HCT116 (cell line): ENCODE data around the gene MAP3K6. TPM values are rescaled to one million over a fixed set of nuclear protein-coding genes. Genes with fewer than 3 reads are reported as not detected.

Experiments
- CEBPB ChIP-seq: IDR thresholded peaks from 2 replicates; pipeline ENCODE4 v1.6.1; 2012; ENCODE audit warnings: low read depth
- CTCF ChIP-seq, 3 experiments: fragments of 200-600 bp in 1 of 3; sonication (generic) in 1 of 3; IDR thresholded peaks in 2 of 3; conservative IDR thresholded peaks in 1 of 3; 2 replicates each; pipeline ENCODE4 v1.5.1; 2012 to 2017; ENCODE audit warnings: low read depth in 2 of 3, low read length in 2 of 3, antibody characterized with exemption in 1 of 3, borderline replicate concordance in 1 of 3, control low read depth in 1 of 3, mild to moderate bottlenecking in 1 of 3, mixed read lengths in 1 of 3, mixed run types in 1 of 3, moderate library complexity in 1 of 3; ENCODE audit not compliant: insufficient read depth in 1 of 3
- EGR1 ChIP-seq: IDR thresholded peaks from 2 replicates; pipeline ENCODE4 v1.6.1; 2012; ENCODE audit warnings: low read depth
- EZH2 ChIP-seq: fragments of 200-600 bp; sonication (generic); IDR thresholded peaks from 2 replicates; pipeline ENCODE4 v1.6.1; 2017; ENCODE audit warnings: antibody characterized with exemption, mixed run types
- EZH2phosphoT487 ChIP-seq: fragments of 200-600 bp; IDR thresholded peaks from 2 replicates; pipeline ENCODE4 v1.6.1; 2018; ENCODE audit warnings: antibody characterized with exemption, borderline replicate concordance
- POLR2A ChIP-seq: IDR thresholded peaks from 2 replicates; pipeline ENCODE4 v1.7.0; 2011; ENCODE audit warnings: borderline replicate concordance; ENCODE audit not compliant: insufficient read depth, insufficient read length; ENCODE audit errors: extremely low read depth
- RAD21 ChIP-seq: IDR thresholded peaks from 2 replicates; pipeline ENCODE4 v1.6.1; 2012; ENCODE audit warnings: low read depth, mild to moderate bottlenecking
- REST ChIP-seq: IDR thresholded peaks from 2 replicates; pipeline ENCODE4 v1.6.1; 2012; ENCODE audit warnings: low read depth
- SP1 ChIP-seq: IDR thresholded peaks from 2 replicates; pipeline ENCODE4 v1.6.1; 2012; ENCODE audit warnings: low read depth
- TCF7L2 ChIP-seq: IDR thresholded peaks from 2 replicates; pipeline ENCODE4 v1.7.0; 2011; ENCODE audit warnings: borderline replicate concordance, inconsistent platforms; ENCODE audit not compliant: insufficient read depth, insufficient read length; ENCODE audit errors: extremely low read depth
- YY1 ChIP-seq: IDR thresholded peaks from 2 replicates; pipeline ENCODE4 v1.6.1; 2011; ENCODE audit warnings: low read length, low read depth, moderate library complexity, mild to moderate bottlenecking; ENCODE audit not compliant: insufficient replicate concordance; ENCODE audit errors: extremely low read depth
- total RNA-seq: library from RNA; stranded (reverse); gene quantifications from one replicate; pipeline ENCODE4 v1.2.1, GENCODE V29; 2021; ENCODE audit not compliant: unreplicated experiment

MAP3K6 gene
- total RNA-seq, 1 experiment from 2014 or later, result 30.2 TPM

GRCh38 chr1:27321813-27322568 lies 44.8 kb downstream of the MAP3K6 start, which contains the start of gene TMEM222 (continued):
- TF ChIP-seq REST (no peak), CTCF (IDR thresholded peaks at IDR 0.05 in 2 of 3, conservative IDR thresholded peaks at IDR 0.05 in 1 of 3; ENCODE audit: borderline replicate concordance in 1 of 3, insufficient read depth in 1 of 3, low read depth in 2 of 3, low read length in 2 of 3) (no peak), RAD21 (no peak), EZH2phosphoT487 (no peak), EZH2 (no peak), EGR1 (peak; percentile 98), CEBPB (peak; percentile 83; the same call in 1 of the 2 replicates), SP1 (peak; percentile 91), YY1 (peak; percentile 84), POLR2A (peak; percentile 69), TCF7L2 (peak; percentile 91)
